Smooth muscle cell of the pulmonary artery (primary cell): ENCODE measurements around the gene RPIA. TPM values are rescaled to one million over a fixed set of nuclear protein-coding genes. Genes with fewer than 3 reads are reported as not detected.

ENCODE experiments used
- total RNA-seq: library from RNA; depleted of rRNA; stranded (reverse); fragments of >200 nt; gene quantifications from 2 replicates; pipeline ENCODE4 v1.2.3, GENCODE V29; 2014

The RPIA gene
- total RNA-seq = 6.7 and 8.5 TPM in 2 replicates

DNA sequence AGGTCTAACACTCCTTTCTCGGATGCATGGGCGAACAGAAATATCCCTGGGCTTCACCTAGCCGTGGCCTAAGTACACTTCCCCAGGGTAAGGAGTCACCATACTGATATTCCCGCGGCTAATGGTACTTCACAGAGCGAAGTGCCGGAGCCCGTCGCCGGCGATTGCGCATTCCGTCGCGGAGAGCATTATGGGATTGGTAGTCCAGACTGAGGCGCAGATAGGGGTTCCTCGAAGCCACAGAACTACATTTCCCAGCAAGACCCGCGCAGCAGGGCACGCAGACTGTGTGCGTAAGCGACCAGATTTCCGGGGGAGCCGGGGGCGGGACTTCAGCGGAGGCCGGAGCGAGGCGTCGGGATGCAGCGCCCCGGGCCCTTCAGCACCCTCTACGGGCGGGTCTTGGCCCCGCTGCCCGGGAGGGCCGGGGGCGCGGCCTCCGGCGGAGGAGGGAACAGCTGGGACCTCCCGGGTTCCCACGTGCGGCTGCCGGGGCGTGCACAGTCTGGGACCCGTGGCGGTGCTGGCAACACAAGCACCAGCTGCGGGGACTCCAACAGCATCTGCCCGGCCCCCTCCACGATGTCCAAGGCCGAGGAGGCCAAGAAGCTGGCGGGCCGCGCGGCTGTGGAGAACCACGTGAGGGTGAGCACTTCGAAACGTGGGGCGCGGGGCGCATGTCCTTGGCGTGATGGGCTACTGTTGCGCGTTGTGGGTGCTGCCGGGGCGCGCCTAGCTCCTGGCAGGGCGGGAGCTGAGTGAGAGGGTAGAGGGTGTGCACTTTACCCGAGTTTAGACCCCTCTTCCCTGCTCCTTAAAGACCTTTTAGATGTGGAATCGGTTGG lies at the start of gene RPIA:
Gene RPIA, plus strand, starts transcription at position 335 of the 845 bp plus-strand sequence. Its CDS starts 26 bp downstream, at position 361.

Other genes with a start within 250 kb of the RPIA start
- not detected in 2 replicates for gene FOXI3, start 239.0 kb upstream of the RPIA start, total RNA-seq
- 32.5 and 45.5 TPM in 2 replicates for gene EIF2AK3, start 64.2 kb upstream of the RPIA start, total RNA-seq